LNCAP (cell line): ENCODE results near the gene NHSL1.

ENCODE experiments used
- TF ChIP-seq, protein P1 (sequence below): fragments of 450-650 bp; IDR thresholded peaks from 2 replicates; pipeline ENCODE4 v1.5.1; 2017; ENCODE audit warnings: mild to moderate bottlenecking

NHSL1 gene

DNA sequence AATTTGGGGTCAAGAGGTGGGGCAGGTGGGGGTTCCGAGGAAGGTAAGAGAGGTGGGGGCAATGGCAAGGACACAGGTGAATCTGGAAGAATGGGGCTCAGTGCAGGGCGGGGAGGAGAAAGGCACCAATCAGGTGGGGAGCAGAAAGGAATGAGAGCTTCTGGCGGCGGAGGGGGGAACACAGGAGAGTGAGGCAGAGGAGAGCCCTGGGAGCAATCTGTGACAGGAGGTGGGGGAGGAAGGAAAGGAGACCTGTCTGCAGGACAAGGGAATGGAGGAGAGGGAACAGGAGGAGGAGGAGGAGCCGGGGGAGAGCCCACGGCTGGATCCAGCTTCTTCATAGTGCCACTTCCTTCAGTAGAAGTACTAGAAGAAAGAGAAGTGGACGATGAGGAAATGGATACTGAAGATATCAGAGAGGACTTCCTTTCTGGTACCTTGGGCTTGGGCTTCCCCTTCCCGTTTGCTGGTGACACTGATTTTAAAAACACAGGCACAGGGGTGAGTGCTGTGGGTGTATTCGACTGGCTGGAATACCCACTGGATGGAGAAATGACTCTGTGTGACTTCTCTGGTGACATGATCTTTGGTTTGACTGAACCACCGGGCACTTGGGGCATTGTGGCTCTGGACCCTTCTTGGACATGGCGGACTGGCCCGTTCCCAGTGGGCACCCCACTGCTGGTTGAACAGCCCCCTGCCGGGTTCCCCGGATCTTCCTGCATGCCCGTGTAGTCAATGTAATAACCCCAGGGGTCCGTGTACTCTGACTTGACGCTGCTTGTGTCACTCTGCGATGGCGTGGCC is 67.8 kb downstream of the NHSL1 start:
- TF ChIP-seq, protein P1, sequence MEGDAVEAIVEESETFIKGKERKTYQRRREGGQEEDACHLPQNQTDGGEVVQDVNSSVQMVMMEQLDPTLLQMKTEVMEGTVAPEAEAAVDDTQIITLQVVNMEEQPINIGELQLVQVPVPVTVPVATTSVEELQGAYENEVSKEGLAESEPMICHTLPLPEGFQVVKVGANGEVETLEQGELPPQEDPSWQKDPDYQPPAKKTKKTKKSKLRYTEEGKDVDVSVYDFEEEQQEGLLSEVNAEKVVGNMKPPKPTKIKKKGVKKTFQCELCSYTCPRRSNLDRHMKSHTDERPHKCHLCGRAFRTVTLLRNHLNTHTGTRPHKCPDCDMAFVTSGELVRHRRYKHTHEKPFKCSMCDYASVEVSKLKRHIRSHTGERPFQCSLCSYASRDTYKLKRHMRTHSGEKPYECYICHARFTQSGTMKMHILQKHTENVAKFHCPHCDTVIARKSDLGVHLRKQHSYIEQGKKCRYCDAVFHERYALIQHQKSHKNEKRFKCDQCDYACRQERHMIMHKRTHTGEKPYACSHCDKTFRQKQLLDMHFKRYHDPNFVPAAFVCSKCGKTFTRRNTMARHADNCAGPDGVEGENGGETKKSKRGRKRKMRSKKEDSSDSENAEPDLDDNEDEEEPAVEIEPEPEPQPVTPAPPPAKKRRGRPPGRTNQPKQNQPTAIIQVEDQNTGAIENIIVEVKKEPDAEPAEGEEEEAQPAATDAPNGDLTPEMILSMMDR, result no peak

DNA sequence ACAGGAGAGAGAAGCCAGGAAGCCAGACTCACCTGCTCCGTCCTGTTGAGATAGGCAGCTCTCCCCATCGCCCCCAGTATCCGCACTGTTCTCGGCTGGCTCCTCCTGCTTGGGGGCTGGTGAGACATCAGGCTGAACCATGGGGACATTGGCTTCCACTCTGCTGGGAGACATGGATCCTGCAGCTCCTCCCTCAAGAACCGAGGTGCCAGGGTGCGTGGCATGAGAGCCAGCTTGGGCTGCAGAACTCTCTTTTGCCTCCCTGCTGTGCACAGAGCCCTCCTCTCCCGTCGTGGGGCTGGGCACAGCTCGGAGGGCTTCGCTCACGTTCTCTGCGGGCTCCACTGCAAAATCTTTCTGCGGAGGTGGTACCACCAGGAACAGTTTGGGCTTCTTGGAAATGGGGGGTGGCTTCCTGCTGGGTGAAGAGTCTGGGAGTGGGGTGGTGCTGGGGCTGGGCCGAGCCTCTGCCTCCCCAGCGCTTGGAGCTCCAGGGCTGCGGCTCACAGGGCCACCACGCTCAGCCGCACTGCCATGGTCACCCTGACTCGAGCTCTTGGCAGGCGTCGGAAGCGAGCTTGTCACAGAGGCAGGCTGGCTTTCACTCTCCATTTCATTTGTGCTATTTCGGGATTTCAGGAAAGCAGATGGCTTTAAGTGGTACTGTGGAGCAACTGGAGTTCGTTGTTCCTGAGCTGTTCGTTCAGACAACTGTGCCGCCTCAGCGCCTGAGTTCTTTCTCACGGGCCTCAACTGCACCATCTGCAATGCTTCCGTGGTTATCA is 68.7 kb downstream of the NHSL1 start:
- TF ChIP-seq, protein P1, result no peak

DNA sequence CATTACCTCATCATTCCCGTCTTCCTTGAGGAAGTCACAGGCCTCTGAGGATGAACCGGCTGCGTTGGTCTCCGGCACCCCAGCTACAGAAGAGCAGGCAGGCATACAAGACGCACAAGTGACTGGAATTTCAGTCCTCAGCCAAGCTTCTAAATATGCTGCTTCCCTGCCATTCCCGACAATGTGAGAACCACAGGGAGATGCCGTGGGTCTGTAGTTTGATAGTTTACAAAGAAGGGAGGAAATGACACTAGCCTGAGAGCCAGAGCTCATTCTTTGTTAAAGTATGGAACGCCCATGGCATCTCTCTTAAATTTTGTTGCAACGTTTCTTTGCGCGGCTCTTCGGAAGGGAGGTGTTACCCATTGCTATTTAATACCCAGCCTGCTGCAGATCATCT is 69.5 kb downstream of the NHSL1 start:
- TF ChIP-seq, protein P1, result no peak

DNA sequence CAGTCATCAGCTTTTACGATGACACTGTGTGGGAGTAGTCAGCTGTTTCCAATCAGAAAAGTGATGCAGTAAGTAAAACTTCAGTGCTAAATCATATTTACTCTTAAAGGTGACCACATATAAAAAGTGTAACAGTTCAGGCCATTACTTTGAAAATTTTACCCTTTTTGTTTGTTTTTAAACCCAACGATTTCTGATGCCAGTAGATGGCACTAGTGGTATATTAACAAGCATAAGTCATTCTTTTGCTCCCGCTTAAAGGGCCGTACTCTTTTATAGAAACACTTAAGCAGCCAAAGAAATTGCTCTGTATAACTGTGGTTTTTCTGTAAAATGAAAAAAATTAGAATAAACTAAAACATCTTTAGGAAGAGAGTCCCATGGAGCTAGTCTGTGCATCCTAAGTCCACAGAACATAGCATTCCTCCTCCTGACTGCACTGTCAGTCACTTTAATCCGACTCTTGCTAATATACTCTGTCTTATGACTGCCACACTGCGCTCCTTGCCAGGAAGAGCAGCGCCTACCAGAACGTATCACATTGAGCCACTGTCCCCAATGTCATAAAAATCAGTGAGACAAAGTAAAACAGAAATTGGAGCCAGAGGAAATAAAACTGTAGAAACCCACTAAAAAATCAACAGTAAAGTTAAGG is 70.2 kb downstream of the NHSL1 start:
- TF ChIP-seq, protein P1, result peak; percentile 66

DNA sequence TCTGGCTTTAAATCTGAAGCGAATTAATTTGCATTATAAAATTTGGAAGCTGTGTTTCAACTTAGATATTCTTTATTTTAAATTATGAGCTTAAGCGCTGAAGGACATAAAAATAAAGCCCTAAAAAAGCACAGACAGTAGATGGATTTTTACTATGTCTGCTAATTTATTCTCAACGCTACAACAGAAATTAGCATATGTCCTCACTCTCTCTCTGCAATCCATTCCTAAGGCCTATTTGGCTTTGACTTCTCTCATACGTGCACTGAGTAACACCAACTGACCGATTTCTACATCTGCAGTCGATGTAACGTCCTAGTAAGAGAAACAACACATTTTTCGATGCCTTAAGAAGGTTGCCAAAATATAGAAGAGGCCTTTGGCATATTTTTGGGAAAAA is 71.6 kb downstream of the NHSL1 start:
- TF ChIP-seq, protein P1, result no peak

DNA sequence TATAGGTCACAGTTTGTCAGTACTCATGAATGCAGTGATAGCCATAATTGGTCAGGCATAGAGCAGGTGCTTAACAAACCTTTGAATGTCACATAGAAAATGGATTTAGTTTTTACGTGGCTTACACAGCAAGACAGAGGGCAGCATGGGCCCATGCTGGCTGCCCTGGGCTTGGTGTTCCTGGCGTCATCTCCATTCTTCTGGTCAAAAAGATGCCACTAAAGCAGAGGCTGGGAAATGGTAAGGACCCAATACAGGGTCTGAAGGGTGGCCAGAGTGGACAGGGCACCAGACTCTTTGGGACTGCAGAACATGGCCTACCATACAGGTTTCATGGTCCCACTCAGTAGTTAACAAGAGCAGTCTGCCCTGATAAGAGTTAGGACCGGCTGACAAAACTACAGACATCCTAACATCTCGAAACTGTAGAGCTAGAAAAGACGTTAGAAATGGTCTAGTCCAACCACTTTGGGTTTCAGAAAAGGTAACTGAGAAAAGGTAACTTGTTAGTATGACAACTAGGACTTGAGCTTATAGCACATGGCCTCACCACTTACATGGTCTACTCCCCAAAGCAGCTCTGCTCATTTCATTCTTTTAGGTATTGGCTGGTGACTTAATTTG is 72.7 kb downstream of the NHSL1 start:
- TF ChIP-seq, protein P1, result no peak
